Gastroesophageal sphincter (tissue), 4 donors: ENCODE results near the gene TRIO. TPM values are rescaled to one million over a fixed set of nuclear protein-coding genes. Genes with fewer than 3 reads are reported as not detected.

Experiments used
- ATAC-seq: fragments of 150-250 bp; one replicate; pipeline ENCODE4 v1.9.1; 2016; ENCODE audit warnings: mild to moderate bottlenecking, moderate library complexity
- H3K27ac ChIP-seq, 4 donors: fragments of 200-600 bp; sonication (generic) in 3 of 4; 1 replicate in 3 of 4; 2 replicates in 1 of 4; pipeline ENCODE4 v1.5.1; 2016 to 2019
- H3K27me3 ChIP-seq: fragments of 200-600 bp; sonication (generic); one replicate; pipeline ENCODE4 v1.5.1; 2019
- H3K36me3 ChIP-seq, 2 donors: fragments of 200-600 bp; sonication (generic); one replicate each; pipeline ENCODE4 v1.5.1; 2019; ENCODE audit warnings: control low read depth in 1 of 2
- H3K4me1 ChIP-seq, 3 donors: fragments of 200-600 bp; sonication (generic); 1 replicate in 2 of 3; 2 replicates in 1 of 3; pipeline ENCODE4 v1.5.1; 2016 to 2019; ENCODE audit warnings: control low read depth in 2 of 3
- H3K4me3 ChIP-seq, 2 donors: fragments of 200-600 bp; sonication (generic); one replicate each; pipeline ENCODE4 v1.5.1; 2019; ENCODE audit warnings: mild to moderate bottlenecking in 1 of 2, moderate library complexity in 1 of 2
- H3K9me3 ChIP-seq, 3 donors: fragments of 200-600 bp; sonication (generic); one replicate each; pipeline ENCODE4 v1.5.1; 2017 to 2019; ENCODE audit warnings: control low read depth in 2 of 3
- EP300 ChIP-seq: sonication (generic); formaldehyde crosslinking; IDR thresholded peaks from one replicate; pipeline ENCODE4 v1.6.1; 2017; ENCODE audit warnings: antibody characterized with exemption, mild to moderate bottlenecking
- POLR2A ChIP-seq, 2 donors: fragments of 450-650 bp; IDR thresholded peaks; one replicate each; pipeline ENCODE4 v1.6.1; 2017; ENCODE audit warnings: antibody characterized with exemption in 2 of 2, mild to moderate bottlenecking in 2 of 2, moderate library complexity in 1 of 2
- POLR2AphosphoS5 ChIP-seq: sonication (generic); formaldehyde crosslinking; IDR thresholded peaks from one replicate; pipeline ENCODE4 v1.6.1; 2017; ENCODE audit warnings: antibody characterized with exemption
- WGBS, 2 donors: methylation state at CpG; one replicate each; pipeline ENCODE4 v1.1.5; 2018; ENCODE audit warnings: low coverage in 1 of 2; 5-methylcytosine and 5-hydroxymethylcytosine counted together
- total RNA-seq, 4 donors: library from RNA; depleted of rRNA; stranded (reverse); fragments of >200 nt; gene quantifications; one replicate each; pipeline ENCODE4 v1.1.0, GENCODE V29; 2016
- TF ChIP-seq, protein P1 (sequence below), 4 experiments: fragments of 200-600 bp in 2 of 4; fragments of 450-650 bp in 2 of 4; sonication (generic) in 1 of 4; IDR thresholded peaks; one replicate each; pipeline ENCODE4 v1.5.1; 2017 to 2019; ENCODE audit warnings: antibody characterized with exemption in 4 of 4, mild to moderate bottlenecking in 2 of 4, moderate library complexity in 2 of 4

The TRIO gene
- total RNA-seq, 4 donors from 2014 or later = 69.2 to 257 (median 172) TPM

DNA sequence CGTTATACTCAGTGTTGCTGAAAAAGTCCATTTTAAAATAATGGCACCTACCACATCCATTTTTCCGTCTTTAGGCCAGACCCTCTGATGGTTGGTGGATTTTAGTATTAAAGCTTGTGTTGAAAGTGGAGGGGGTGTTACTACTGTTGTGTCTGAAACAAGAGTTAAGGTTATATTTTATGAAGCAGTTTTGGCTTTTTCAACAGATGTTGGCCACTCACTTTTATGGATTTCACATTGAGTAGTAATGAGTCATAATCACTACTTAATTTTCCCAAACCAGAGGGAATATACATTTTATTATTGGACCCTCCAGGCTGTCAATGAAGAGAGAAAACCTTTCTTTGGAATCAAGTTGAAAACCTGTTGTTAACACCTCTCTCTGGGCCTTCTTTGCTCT, 88.0 kb downstream of the TRIO start:
- H3K27me3 ChIP-seq = no peaks in the 10 kb centered on the region
- TF ChIP-seq POLR2A (IDR thresholded peaks at IDR 0.05) (no peak), EP300 (no peak), POLR2AphosphoS5 (no peak)
- TF ChIP-seq, protein P1, sequence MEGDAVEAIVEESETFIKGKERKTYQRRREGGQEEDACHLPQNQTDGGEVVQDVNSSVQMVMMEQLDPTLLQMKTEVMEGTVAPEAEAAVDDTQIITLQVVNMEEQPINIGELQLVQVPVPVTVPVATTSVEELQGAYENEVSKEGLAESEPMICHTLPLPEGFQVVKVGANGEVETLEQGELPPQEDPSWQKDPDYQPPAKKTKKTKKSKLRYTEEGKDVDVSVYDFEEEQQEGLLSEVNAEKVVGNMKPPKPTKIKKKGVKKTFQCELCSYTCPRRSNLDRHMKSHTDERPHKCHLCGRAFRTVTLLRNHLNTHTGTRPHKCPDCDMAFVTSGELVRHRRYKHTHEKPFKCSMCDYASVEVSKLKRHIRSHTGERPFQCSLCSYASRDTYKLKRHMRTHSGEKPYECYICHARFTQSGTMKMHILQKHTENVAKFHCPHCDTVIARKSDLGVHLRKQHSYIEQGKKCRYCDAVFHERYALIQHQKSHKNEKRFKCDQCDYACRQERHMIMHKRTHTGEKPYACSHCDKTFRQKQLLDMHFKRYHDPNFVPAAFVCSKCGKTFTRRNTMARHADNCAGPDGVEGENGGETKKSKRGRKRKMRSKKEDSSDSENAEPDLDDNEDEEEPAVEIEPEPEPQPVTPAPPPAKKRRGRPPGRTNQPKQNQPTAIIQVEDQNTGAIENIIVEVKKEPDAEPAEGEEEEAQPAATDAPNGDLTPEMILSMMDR (IDR thresholded peaks at IDR 0.05) = no peak
- no peak for ATAC-seq
- 67 to 91% methylated on average over 2 of the region's 2 CpGs for WGBS, 2 donors
- H3K9me3 ChIP-seq = no peaks in the 10 kb centered on the region
- H3K4me1 ChIP-seq = peaks cover 3 to 60% (median 8%) of the 10 kb centered on the region in 3 donors
- H3K4me3 ChIP-seq = no peak overlapping the region
- H3K36me3 ChIP-seq = no peaks in the 10 kb centered on the region
- no peak overlapping the region for H3K27ac ChIP-seq

DNA sequence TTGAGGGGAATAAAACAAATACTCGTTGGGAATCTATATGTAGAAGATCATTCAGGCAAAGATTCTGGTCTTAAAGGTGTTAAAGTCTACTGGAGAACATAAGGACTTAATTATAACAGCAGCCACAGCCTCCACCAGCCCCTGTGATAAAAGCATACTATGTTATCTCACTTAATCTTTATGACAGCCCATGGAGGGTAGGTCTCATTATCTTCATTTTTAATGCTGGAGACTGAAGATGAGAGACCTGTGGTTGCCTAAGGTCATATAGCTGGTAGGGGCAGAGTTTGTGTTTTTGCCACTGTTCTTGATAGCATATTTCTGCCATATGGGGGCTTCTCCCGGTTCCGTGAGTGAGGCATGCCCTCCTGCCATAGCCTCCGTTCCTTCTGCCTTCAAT, 88.7 kb downstream of the TRIO start:
- TF ChIP-seq EP300 (no peak), POLR2A (IDR thresholded peaks at IDR 0.05) (no peak), POLR2AphosphoS5 (no peak)
- TF ChIP-seq, protein P1 (IDR thresholded peaks at IDR 0.05) = no peak
- Histone ChIP-seq H3K27me3 (no peaks in the 10 kb centered on the region), H3K27ac (no peak overlapping the region), H3K36me3 (no peaks in the 10 kb centered on the region), H3K9me3 (no peaks in the 10 kb centered on the region), H3K4me1 (peaks cover 3 to 62% (median 8%) of the 10 kb centered on the region in 3 donors), H3K4me3 (no peak overlapping the region)
- WGBS, 2 donors = 93 to 100% methylated on average over 2 to 4 of the region's 4 CpGs
- no peak for ATAC-seq

DNA sequence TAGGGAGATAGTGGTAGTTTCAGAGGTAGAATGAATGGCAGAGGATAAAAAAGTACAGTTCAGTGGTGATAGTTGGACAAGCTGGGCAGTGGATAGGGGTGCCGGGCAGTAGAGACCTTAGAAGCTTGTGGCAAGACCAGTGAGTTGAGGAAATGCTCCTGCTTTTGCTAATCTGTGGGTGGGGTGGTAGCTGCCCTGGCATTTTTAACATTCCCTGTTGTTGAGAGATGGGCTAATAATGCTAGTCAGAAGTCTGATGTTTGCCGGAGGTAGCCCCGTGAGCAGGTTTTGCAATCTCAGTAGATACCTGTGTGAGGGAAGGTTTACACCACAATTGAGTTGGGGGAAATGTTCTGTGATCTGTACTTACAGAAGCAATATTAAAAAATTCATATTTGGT, 91.1 kb downstream of the TRIO start:
- Histone ChIP-seq H3K27me3 (no peaks in the 10 kb centered on the region), H3K4me1 (peaks cover 7 to 62% (median 21%) of the 10 kb centered on the region in 3 donors), H3K4me3 (no peak overlapping the region), H3K27ac (no peak overlapping the region), H3K36me3 (no peaks in the 10 kb centered on the region), H3K9me3 (no peaks in the 10 kb centered on the region)
- TF ChIP-seq POLR2AphosphoS5 = no peak
- no peak for TF ChIP-seq EP300
- TF ChIP-seq, protein P1 (IDR thresholded peaks at IDR 0.05) = no peak
- no peak for TF ChIP-seq POLR2A (IDR thresholded peaks at IDR 0.05)
- 83 to 87% methylated on average over 2 to 3 of the region's 3 CpGs for WGBS, 2 donors
- no peak for ATAC-seq

DNA sequence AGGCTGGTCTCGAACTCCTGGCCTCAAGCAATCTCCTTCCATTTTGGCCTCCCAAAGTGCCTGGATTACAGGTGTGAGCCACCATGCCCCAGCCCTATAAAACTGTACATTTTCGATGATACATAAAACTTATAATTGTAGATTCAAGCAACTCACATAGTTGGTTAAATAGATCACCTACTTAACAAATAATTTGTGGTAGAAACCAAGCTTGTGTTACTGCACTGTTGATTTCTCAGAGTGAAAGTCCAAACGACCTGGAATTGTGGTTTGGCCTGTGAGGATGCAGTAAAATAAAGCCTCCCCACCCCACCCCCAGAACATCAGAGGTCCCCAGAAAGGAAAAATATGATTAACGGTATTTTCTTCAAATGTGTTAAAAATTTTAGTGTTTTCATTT, 92.7 kb downstream of the TRIO start:
- Histone ChIP-seq H3K27me3 (no peaks in the 10 kb centered on the region), H3K36me3 (no peaks in the 10 kb centered on the region), H3K9me3 (no peaks in the 10 kb centered on the region), H3K27ac (no peak overlapping the region), H3K4me3 (no peak overlapping the region), H3K4me1 (peaks cover 16 to 62% (median 27%) of the 10 kb centered on the region in 3 donors)
- WGBS, 2 donors = 69 to 72% methylated on average over 4 of the region's 4 CpGs
- no peak for TF ChIP-seq POLR2A (IDR thresholded peaks at IDR 0.05)
- TF ChIP-seq, protein P1 (IDR thresholded peaks at IDR 0.05) = no peak
- no peak for TF ChIP-seq POLR2AphosphoS5
- TF ChIP-seq EP300 = no peak
- no peak for ATAC-seq

DNA sequence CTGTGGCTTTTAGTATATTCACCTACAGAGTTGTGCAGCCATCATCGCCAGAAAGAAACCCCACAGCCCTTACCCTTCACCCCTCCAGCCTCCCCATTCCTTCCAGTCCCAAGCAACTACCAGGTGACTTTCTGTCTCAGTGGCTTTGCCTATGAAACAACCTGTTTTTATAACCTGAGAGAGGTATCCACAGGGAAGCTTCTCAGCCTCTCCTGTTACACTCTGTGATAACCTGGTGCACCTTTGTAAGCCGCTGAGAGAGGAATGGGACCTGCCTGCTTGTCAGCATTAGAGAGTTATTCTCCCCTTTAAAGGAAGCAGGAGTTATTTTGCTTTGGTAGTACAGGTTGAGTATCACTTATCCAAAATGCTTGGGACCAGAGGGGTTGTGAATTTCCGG, 93.6 kb downstream of the TRIO start:
- Histone ChIP-seq H3K4me1 (peaks cover 16 to 70% (median 24%) of the 10 kb centered on the region in 3 donors), H3K27ac (no peak overlapping the region), H3K36me3 (no peaks in the 10 kb centered on the region), H3K27me3 (no peaks in the 10 kb centered on the region), H3K4me3 (no peak overlapping the region), H3K9me3 (no peaks in the 10 kb centered on the region)
- TF ChIP-seq, protein P1 (IDR thresholded peaks at IDR 0.05) = no peak
- TF ChIP-seq POLR2A (IDR thresholded peaks at IDR 0.05) (no peak), POLR2AphosphoS5 (no peak), EP300 (no peak)
- no peak for ATAC-seq
- WGBS, 2 donors = 77 to 91% methylated on average over 3 of the region's 3 CpGs
